PC-9 (cell line): Measurements from ENCODE around the gene C2orf49. TPM values are rescaled to one million over a fixed set of nuclear protein-coding genes. Genes with fewer than 3 reads are reported as not detected.

Experiments used
- BruUV-seq: library from RNA; stranded (reverse); fragments of 400-500 nt; replicated peaks from 2 replicates; lab custom pipeline; 2021; lab: Mats Ljungman, UMichigan
- CTCF ChIA-PET: fragments of 300-600 bp; sonication (Branson Sonifier 250); formaldehyde crosslinking; loops from one replicate; lab custom pipeline; 2022; ENCODE audit warnings: antibody characterized with exemption; lab: Charles Lee
- POLR2A ChIA-PET: fragments of 300-600 bp; sonication (Branson Sonifier 250); formaldehyde crosslinking; loops from one replicate; lab custom pipeline; 2022; ENCODE audit warnings: antibody characterized with exemption; ENCODE audit not compliant: unreplicated experiment; lab: Charles Lee
- DNase-seq, 2 experiments: peaks; one replicate each; pipeline versions ENCODE4 v3.0.0 to v3.0.0-alpha.2; 2015 to 2022; ENCODE audit warnings: mixed read lengths in 1 of 2
- H2AFZ ChIP-seq: fragments of 200-600 bp; sonication (generic); 2 replicates; pipeline ENCODE4 v1.8.1; 2017; ENCODE audit warnings: antibody characterized with exemption
- H3F3A ChIP-seq: fragments of 200-600 bp; sonication (generic); 2 replicates; pipeline ENCODE4 v1.8.1; 2017; ENCODE audit warnings: antibody characterized with exemption, mild to moderate bottlenecking, low read depth; ENCODE audit not compliant: insufficient read depth
- H3K27ac ChIP-seq: fragments of 200-600 bp; sonication (generic); 2 replicates; pipeline ENCODE4 v1.6.1; 2016; ENCODE audit warnings: mixed run types
- H3K27me3 ChIP-seq: fragments of 200-600 bp; sonication (generic); 2 replicates; pipeline ENCODE4 v1.6.1; 2016; ENCODE audit warnings: low read depth, mixed run types; ENCODE audit not compliant: insufficient read depth
- H3K36me3 ChIP-seq: fragments of 200-600 bp; sonication (generic); 2 replicates; pipeline ENCODE4 v1.6.1; 2016; ENCODE audit warnings: low read depth, mixed run types
- H3K4me1 ChIP-seq: fragments of 200-600 bp; sonication (generic); replicated peaks from 2 replicates; pipeline ENCODE4 v1.6.1; 2016; ENCODE audit warnings: mixed run types; ENCODE audit not compliant: insufficient read depth
- H3K4me2 ChIP-seq: fragments of 200-600 bp; sonication (generic); 2 replicates; pipeline ENCODE4 v1.6.1; 2017; ENCODE audit warnings: mixed run types
- H3K4me3 ChIP-seq: fragments of 200-600 bp; sonication (generic); 2 replicates; pipeline ENCODE4 v1.6.1; 2016; ENCODE audit warnings: mixed run types
- H3K79me2 ChIP-seq: fragments of 200-600 bp; sonication (generic); 2 replicates; pipeline ENCODE4 v1.6.1; 2017; ENCODE audit warnings: low read depth, mixed run types
- H3K9me2 ChIP-seq: fragments of 200-600 bp; sonication (generic); 2 replicates; pipeline ENCODE4 v1.8.1; 2017; ENCODE audit warnings: mild to moderate bottlenecking; ENCODE audit not compliant: insufficient read depth
- H3K9me3 ChIP-seq: fragments of 200-600 bp; sonication (generic); 2 replicates; pipeline ENCODE4 v1.8.1; 2016; ENCODE audit warnings: low read depth; ENCODE audit not compliant: insufficient read depth
- H4K20me1 ChIP-seq: fragments of 200-600 bp; sonication (generic); 2 replicates; pipeline ENCODE4 v1.8.1; 2017; ENCODE audit not compliant: insufficient read depth
- CTCF ChIP-seq: fragments of 200-600 bp; sonication (generic); conservative IDR thresholded peaks from 2 replicates; pipeline ENCODE4 v1.6.1; 2017; ENCODE audit warnings: mixed run types, antibody characterized with exemption, mild to moderate bottlenecking, moderate library complexity
- EZH2 ChIP-seq: fragments of 200-600 bp; sonication (generic); IDR thresholded peaks from 2 replicates; pipeline ENCODE4 v1.8.0; 2017; ENCODE audit warnings: antibody characterized with exemption, low read depth
- intact Hi-C: fragments of 100-400 bp; cut with micrococcal nuclease; formaldehyde crosslinking; loops from one replicate; pipeline ENCODE4 v1.10.0; 2022; ENCODE audit not compliant: unreplicated experiment
- total RNA-seq: library from RNA; stranded (reverse); gene quantifications from 2 replicates; pipeline ENCODE4 v1.2.3, GENCODE V29; 2021

The C2orf49 gene
- total RNA-seq, 1 experiment from 2014 or later, result 16.2 TPM

DNA sequence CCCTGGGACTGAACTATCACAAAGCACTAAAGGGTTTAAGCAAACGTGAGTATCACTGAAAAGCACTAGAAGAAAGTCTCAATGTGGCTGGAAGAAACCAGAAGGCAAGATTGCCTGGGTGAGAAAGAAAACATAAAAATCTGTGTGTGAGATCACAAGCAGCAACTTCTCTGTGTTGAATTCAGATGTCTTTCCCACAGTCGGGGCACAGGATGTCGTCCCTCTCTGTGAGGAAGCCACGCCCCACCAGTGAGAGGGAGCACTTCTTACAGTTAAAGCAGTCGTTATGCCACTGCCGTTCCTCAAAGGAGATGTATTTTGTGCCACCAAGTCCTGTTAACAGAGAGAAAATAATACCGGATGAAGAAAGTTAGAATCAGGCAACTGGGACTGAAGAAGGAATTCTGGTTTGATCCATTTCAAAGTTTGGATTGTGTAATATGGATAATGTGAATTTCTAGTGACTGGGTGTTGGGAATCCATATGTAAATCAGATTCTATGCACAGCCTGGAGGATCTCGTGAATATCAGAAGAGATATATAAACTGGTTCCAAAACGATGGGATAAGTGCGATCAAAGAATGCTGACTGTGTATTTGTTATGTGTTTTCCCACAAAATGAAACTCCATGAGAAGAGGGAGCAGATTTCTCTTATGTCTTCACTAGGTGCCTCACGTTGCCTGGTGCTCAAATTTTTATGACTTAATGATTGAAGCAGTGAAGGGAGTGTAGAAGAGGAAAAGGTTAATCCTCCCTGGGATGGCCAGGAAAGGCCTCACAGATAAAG lies 24.0 kb downstream of the C2orf49 start:
- Histone ChIP-seq H3K79me2 (no peaks in the 10 kb centered on the region), H3K9me3 (no peaks in the 10 kb centered on the region), H3K4me1 (no peaks in the 10 kb centered on the region), H3K4me2 (no peak overlapping the region), H3F3A (peaks cover 74% of the 10 kb centered on the region), H2AFZ (no peak overlapping the region), H3K9me2 (no peaks in the 10 kb centered on the region), H3K27me3 (no peaks in the 10 kb centered on the region), H3K27ac (no peak overlapping the region), H4K20me1 (no peaks in the 10 kb centered on the region), H3K36me3 (peaks cover 70% of the 10 kb centered on the region), H3K4me3 (no peak overlapping the region)
- no peak for TF ChIP-seq CTCF
- TF ChIP-seq EZH2, result no peak
- intact Hi-C loops, result no loop called here
- no peak for DNase-seq
- no TSS peak for BruUV-seq
- ChIA-PET POLR2A (no interaction called here), CTCF (no interaction called here)

GRCh38 chr2:105362862-105363591 lies 25.7 kb downstream of the C2orf49 start:
- POLR2A ChIA-PET, result no interaction called here
- no peaks in the 10 kb centered on the region; the same call in 1 of the 2 replicates for H4K20me1 ChIP-seq
- H3K27ac ChIP-seq, result no peak overlapping the region
- intact Hi-C loops, result no loop called here
- no peak overlapping the region for H3K4me2 ChIP-seq
- CTCF ChIA-PET, result no interaction called here
- no peaks in the 10 kb centered on the region for H3K9me2 ChIP-seq
- H3F3A ChIP-seq, result peaks cover 57% of the 10 kb centered on the region
- H3K4me3 ChIP-seq, result no peak overlapping the region
- no peaks in the 10 kb centered on the region for H3K9me3 ChIP-seq
- H3K27me3 ChIP-seq, result no peaks in the 10 kb centered on the region
- no TSS peak for BruUV-seq
- peaks cover 79% of the 10 kb centered on the region for H3K36me3 ChIP-seq
- no peak overlapping the region for H2AFZ ChIP-seq
- TF ChIP-seq EZH2, result no peak
- no peak for TF ChIP-seq CTCF
- no peaks in the 10 kb centered on the region for H3K79me2 ChIP-seq
- no peak for DNase-seq
- H3K4me1 ChIP-seq, result no peaks in the 10 kb centered on the region

DNA sequence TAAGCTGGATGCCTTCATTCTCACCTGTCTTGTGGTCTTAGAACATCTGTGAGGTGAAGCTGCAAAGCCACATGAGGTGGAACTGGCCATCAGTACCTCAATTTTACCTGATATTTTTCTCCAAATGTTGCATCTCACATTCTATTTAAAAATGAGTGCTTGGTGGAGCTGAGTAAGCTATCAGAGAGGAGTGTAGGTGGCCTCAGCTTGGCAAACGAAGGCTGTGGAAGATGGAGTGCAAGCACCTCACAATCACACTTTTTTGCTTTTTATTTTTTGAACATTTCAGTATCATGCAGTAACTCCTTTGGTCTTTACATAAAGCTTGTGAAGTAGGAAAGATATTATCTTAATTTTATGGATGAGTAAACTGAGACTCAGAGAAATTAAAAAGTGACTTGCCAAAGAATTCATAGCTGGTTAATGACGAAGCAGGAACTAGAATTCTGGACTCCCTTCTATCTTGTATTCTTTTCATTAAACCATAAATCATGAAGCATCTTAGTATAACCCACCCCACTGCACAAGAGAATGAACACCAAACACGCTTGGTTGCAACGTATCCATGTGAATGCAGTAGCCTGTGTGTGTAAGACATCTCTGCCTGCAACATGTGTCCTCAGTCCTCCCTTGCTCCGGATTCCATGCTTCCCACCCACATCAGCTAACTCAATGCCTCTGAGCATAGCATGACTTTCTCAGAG lies 27.2 kb downstream of the C2orf49 start:
- Histone ChIP-seq H3K36me3 (peaks cover 79% of the 10 kb centered on the region), H3K4me3 (no peak overlapping the region), H3K4me2 (no peak overlapping the region), H3K9me2 (no peaks in the 10 kb centered on the region), H3K4me1 (no peaks in the 10 kb centered on the region), H3F3A (peaks cover 46% of the 10 kb centered on the region), H2AFZ (no peak overlapping the region), H3K27me3 (no peaks in the 10 kb centered on the region), H4K20me1 (no peaks in the 10 kb centered on the region; the same call in 1 of the 2 replicates), H3K9me3 (no peaks in the 10 kb centered on the region), H3K79me2 (peaks cover 11% of the 10 kb centered on the region; the same call in 1 of the 2 replicates), H3K27ac (no peak overlapping the region)
- no peak for TF ChIP-seq EZH2
- TF ChIP-seq CTCF, result no peak
- DNase-seq, result no peak
- CTCF ChIA-PET, result no interaction called here
- POLR2A ChIA-PET, result no interaction called here
- intact Hi-C loops, result no loop called here
- no TSS peak for BruUV-seq
